Caco-2 (cell line): ENCODE measurements around the gene GNAQ. TPM values are rescaled to one million over a fixed set of nuclear protein-coding genes. Genes with fewer than 3 reads are reported as not detected.

Source experiments
- BruUV-seq: library from RNA; stranded (reverse); fragments of 400-500 nt; replicated peaks from 2 replicates; lab custom pipeline; 2021; lab: Mats Ljungman, UMichigan
- CTCF ChIA-PET: fragments of 300-600 bp; sonication (Branson Sonifier 250); formaldehyde crosslinking; loops from one replicate; lab custom pipeline; 2022; ENCODE audit warnings: antibody characterized with exemption; lab: Charles Lee
- POLR2A ChIA-PET: fragments of 300-600 bp; sonication (Branson Sonifier 250); formaldehyde crosslinking; loops from one replicate; lab custom pipeline; 2022; ENCODE audit warnings: antibody characterized with exemption; lab: Charles Lee
- DNase-seq, 2 experiments: peaks; one replicate each; pipeline versions ENCODE4 v3.0.0 to v3.0.0-alpha.2; 2020 to 2022
- H3K27me3 ChIP-seq: replicated peaks from 2 replicates; pipeline ENCODE4 v1.6.0; 2011; ENCODE audit warnings: low read length; ENCODE audit not compliant: control insufficient read depth, insufficient read depth
- H3K36me3 ChIP-seq: 2 replicates; pipeline ENCODE4 v1.5.1; 2011; ENCODE audit warnings: low read length; ENCODE audit not compliant: control insufficient read depth, insufficient read depth
- H3K4me1 ChIP-seq: fragments of 250-450 bp; sonication (Bioruptor Pico); 2 replicates; pipeline ENCODE4 v1.5.1; 2020; ENCODE audit warnings: mild to moderate bottlenecking
- H3K4me3 ChIP-seq: 2 replicates; pipeline ENCODE4 v1.5.1; 2011; ENCODE audit warnings: low read depth, mild to moderate bottlenecking, control low read depth, low read length
- H3K9me3 ChIP-seq: fragments of 250-450 bp; sonication (Bioruptor Pico); 2 replicates; pipeline ENCODE4 v1.5.1; 2020; ENCODE audit warnings: mild to moderate bottlenecking, moderate library complexity
- H3K27ac Mint-ChIP-seq: one replicate; pipeline ENCODE4 v1.8.0; 2022; ENCODE audit warnings: mixed read lengths; ENCODE audit not compliant: unreplicated experiment
- H3K27me3 Mint-ChIP-seq: one replicate; pipeline ENCODE4 v1.8.0; 2022; ENCODE audit warnings: mixed read lengths; ENCODE audit not compliant: insufficient read depth, unreplicated experiment
- H3K36me3 Mint-ChIP-seq: one replicate; pipeline ENCODE4 v1.8.0; 2022; ENCODE audit warnings: mild to moderate bottlenecking, mixed read lengths; ENCODE audit not compliant: insufficient read depth, unreplicated experiment
- H3K4me1 Mint-ChIP-seq: one replicate; pipeline ENCODE4 v1.8.0; 2022; ENCODE audit warnings: low read depth, mixed read lengths; ENCODE audit not compliant: unreplicated experiment
- H3K4me3 Mint-ChIP-seq: one replicate; pipeline ENCODE4 v1.8.0; 2022; ENCODE audit warnings: mild to moderate bottlenecking, moderate library complexity, mixed read lengths; ENCODE audit not compliant: unreplicated experiment
- H3K9me3 Mint-ChIP-seq: one replicate; pipeline ENCODE4 v1.8.0; 2022; ENCODE audit warnings: mixed read lengths; ENCODE audit not compliant: unreplicated experiment
- CTCF ChIP-seq, 2 experiments: fragments of 200-600 bp in 1 of 2; IDR thresholded peaks; 1 replicate in 1 of 2; 2 replicates in 1 of 2; pipeline versions ENCODE4 v1.5.1 to v1.8.0; 2011 to 2022; ENCODE audit warnings: antibody characterized with exemption in 1 of 2, control low read depth in 1 of 2, inconsistent platforms in 1 of 2, low read depth in 1 of 2, low read length in 1 of 2, mild to moderate bottlenecking in 1 of 2, moderate library complexity in 1 of 2; ENCODE audit not compliant: insufficient read depth in 1 of 2, severe bottlenecking in 1 of 2, unreplicated experiment in 1 of 2
- intact Hi-C: fragments of 100-400 bp; cut with micrococcal nuclease; formaldehyde crosslinking; loops from one replicate; pipeline ENCODE4 v1.10.0; 2022; ENCODE audit not compliant: unreplicated experiment
- total RNA-seq: library from RNA; stranded (reverse); gene quantifications from 2 replicates; pipeline ENCODE4 v1.2.3, GENCODE V29; 2022

The GNAQ gene
- total RNA-seq, 1 experiment from 2014 or later = 10.1 TPM

GRCh38 chr9:77893706-77894105 is 137.9 kb downstream of the GNAQ start:
- H3K4me3 Mint-ChIP-seq = no peak overlapping the region
- intact Hi-C loops = no loop called here
- ChIA-PET POLR2A (no interaction called here), CTCF (no interaction called here)
- peaks cover 6% of the 10 kb centered on the region for H3K4me1 Mint-ChIP-seq
- no peak for DNase-seq
- no TSS peak for BruUV-seq
- H3K27me3 Mint-ChIP-seq = no peaks in the 10 kb centered on the region
- H3K9me3 Mint-ChIP-seq = no peaks in the 10 kb centered on the region
- no peaks in the 10 kb centered on the region for H3K9me3 ChIP-seq
- no peak for TF ChIP-seq CTCF (IDR thresholded peaks at IDR 0.05; ENCODE audit: insufficient read depth in 1 of 2, low read depth in 1 of 2, low read length in 1 of 2, severe bottlenecking in 1 of 2, unreplicated experiment in 1 of 2)
- H3K36me3 Mint-ChIP-seq = no peaks in the 10 kb centered on the region
- no peaks in the 10 kb centered on the region for H3K27me3 ChIP-seq
- H3K36me3 ChIP-seq = no peaks in the 10 kb centered on the region
- H3K27ac Mint-ChIP-seq = no peak overlapping the region
- no peak overlapping the region for H3K4me3 ChIP-seq
- no peaks in the 10 kb centered on the region for H3K4me1 ChIP-seq

- TF ChIP-seq CTCF (IDR thresholded peaks at IDR 0.05; ENCODE audit: insufficient read depth in 1 of 2, low read depth in 1 of 2, low read length in 1 of 2, severe bottlenecking in 1 of 2, unreplicated experiment in 1 of 2) = no peak
- no peak overlapping the region for H3K4me3 ChIP-seq
- no peaks in the 10 kb centered on the region for H3K4me1 ChIP-seq
- no peak overlapping the region for H3K4me3 Mint-ChIP-seq
- H3K9me3 Mint-ChIP-seq = no peaks in the 10 kb centered on the region
- H3K36me3 ChIP-seq = no peaks in the 10 kb centered on the region
- H3K27ac Mint-ChIP-seq = no peak overlapping the region
- peaks cover 6% of the 10 kb centered on the region for H3K4me1 Mint-ChIP-seq
- BruUV-seq = no TSS peak
- CTCF ChIA-PET = no interaction called here
- H3K9me3 ChIP-seq = no peaks in the 10 kb centered on the region
- DNase-seq = no peak
- H3K36me3 Mint-ChIP-seq = no peaks in the 10 kb centered on the region
- POLR2A ChIA-PET = no interaction called here
- intact Hi-C loops = no loop called here
- no peaks in the 10 kb centered on the region for H3K27me3 ChIP-seq
- H3K27me3 Mint-ChIP-seq = no peaks in the 10 kb centered on the region
Measured at GRCh38 chr9:77892955-77893514, 138.6 kb downstream of the GNAQ start.

- BruUV-seq = no TSS peak
- CTCF ChIA-PET = no interaction called here
- no peak overlapping the region for H3K27ac Mint-ChIP-seq
Measured at GRCh38 chr9:77892171-77892570, 139.4 kb downstream of the GNAQ start.

More at GRCh38 chr9:77892171-77892570, 139.4 kb downstream of the GNAQ start:
- intact Hi-C loops = no loop called here
- Mint-ChIP-seq H3K4me1 (peaks cover 6% of the 10 kb centered on the region), H3K9me3 (no peaks in the 10 kb centered on the region), H3K27me3 (no peaks in the 10 kb centered on the region), H3K36me3 (no peaks in the 10 kb centered on the region), H3K4me3 (no peak overlapping the region)
- TF ChIP-seq CTCF (IDR thresholded peaks at IDR 0.05; ENCODE audit: insufficient read depth in 1 of 2, low read depth in 1 of 2, low read length in 1 of 2, severe bottlenecking in 1 of 2, unreplicated experiment in 1 of 2) = no peak
- no peak for DNase-seq
- Histone ChIP-seq H3K27me3 (no peaks in the 10 kb centered on the region), H3K4me3 (no peak overlapping the region), H3K36me3 (no peaks in the 10 kb centered on the region), H3K9me3 (no peaks in the 10 kb centered on the region), H3K4me1 (no peaks in the 10 kb centered on the region)
- POLR2A ChIA-PET = no interaction called here
